GM23338 (cell line): ENCODE measurements around the gene DCLK1. TPM values are rescaled to one million over a fixed set of nuclear protein-coding genes. Genes with fewer than 3 reads are reported as not detected.

ENCODE experiments used
- ATAC-seq: fragments of 200-7000 bp; cut with Tn5 transposase; 3 replicates; pipeline ENCODE4 v1.9.1; 2020
- DNase-seq: peaks from one replicate; pipeline ENCODE4 v3.0.0-alpha.2; 2015; ENCODE audit warnings: low spot score
- H2AFZ ChIP-seq: fragments of 200-600 bp; sonication (generic); 2 replicates; pipeline ENCODE4 v1.8.0; 2016; ENCODE audit warnings: antibody characterized with exemption, mild to moderate bottlenecking, moderate library complexity
- H3F3A ChIP-seq: fragments of 200-600 bp; sonication (generic); replicated peaks from 2 replicates; pipeline ENCODE4 v1.8.0; 2017; ENCODE audit warnings: antibody characterized with exemption, mixed run types, low read depth
- H3K27ac ChIP-seq: fragments of 200-600 bp; sonication (generic); 2 replicates; pipeline ENCODE4 v1.6.1; 2016; ENCODE audit warnings: low read depth
- H3K27me3 ChIP-seq: fragments of 200-600 bp; sonication (generic); 2 replicates; pipeline ENCODE4 v1.8.0; 2016; ENCODE audit warnings: mild to moderate bottlenecking, mixed run types, moderate library complexity; ENCODE audit not compliant: insufficient read depth
- H3K36me3 ChIP-seq: fragments of 200-600 bp; sonication (generic); 2 replicates; pipeline ENCODE4 v1.8.0; 2016; ENCODE audit warnings: mild to moderate bottlenecking; ENCODE audit not compliant: insufficient read depth
- H3K4me1 ChIP-seq: fragments of 200-600 bp; sonication (generic); 2 replicates; pipeline ENCODE4 v1.8.0; 2016; ENCODE audit warnings: mild to moderate bottlenecking, moderate library complexity; ENCODE audit not compliant: insufficient read depth
- H3K4me2 ChIP-seq: fragments of 200-600 bp; sonication (generic); 2 replicates; pipeline ENCODE4 v1.7.1; 2017; ENCODE audit warnings: mixed run types
- H3K4me3 ChIP-seq: fragments of 200-600 bp; sonication (generic); 2 replicates; pipeline ENCODE4 v1.6.1; 2016; ENCODE audit warnings: mixed run types
- H3K79me2 ChIP-seq: fragments of 200-600 bp; sonication (generic); replicated peaks from 2 replicates; pipeline ENCODE4 v1.8.0; 2017; ENCODE audit warnings: mild to moderate bottlenecking; ENCODE audit not compliant: insufficient read depth
- H3K9me2 ChIP-seq: fragments of 200-600 bp; sonication (generic); 2 replicates; pipeline ENCODE4 v1.8.0; 2017; ENCODE audit not compliant: insufficient read depth
- H4K20me1 ChIP-seq: fragments of 200-600 bp; sonication (generic); replicated peaks from 2 replicates; pipeline ENCODE4 v1.8.0; 2017; ENCODE audit warnings: mild to moderate bottlenecking; ENCODE audit not compliant: insufficient read depth
- H3K27ac Mint-ChIP-seq: 2 replicates; pipeline ENCODE4 v1.8.0; 2020; ENCODE audit warnings: inconsistent platforms, mild to moderate bottlenecking, moderate library complexity, mixed read lengths
- H3K27me3 Mint-ChIP-seq: 3 replicates; pipeline ENCODE4 v1.8.0; 2022; ENCODE audit warnings: low read depth, mild to moderate bottlenecking, moderate library complexity, mixed read lengths, inconsistent platforms; ENCODE audit not compliant: insufficient read depth, poor library complexity
- H3K36me3 Mint-ChIP-seq: 3 replicates; pipeline ENCODE4 v1.8.0; 2021; ENCODE audit warnings: low read depth, mild to moderate bottlenecking, inconsistent platforms, moderate library complexity, mixed read lengths
- H3K4me1 Mint-ChIP-seq: 3 replicates; pipeline ENCODE4 v1.8.0; 2020; ENCODE audit warnings: mild to moderate bottlenecking, inconsistent platforms, mixed read lengths
- H3K4me3 Mint-ChIP-seq: 3 replicates; pipeline ENCODE4 v1.8.0; 2021; ENCODE audit warnings: moderate library complexity, mild to moderate bottlenecking, inconsistent platforms, mixed read lengths
- H3K9me3 Mint-ChIP-seq: 3 replicates; pipeline ENCODE4 v1.8.0; 2020; ENCODE audit warnings: moderate library complexity, mild to moderate bottlenecking, inconsistent platforms, mixed read lengths
- CREB1 ChIP-seq: fragments of 250-450 bp; sonication (Bioruptor Pico); IDR thresholded peaks from 2 replicates; pipeline ENCODE4 v1.5.0; 2020; ENCODE audit warnings: low read depth, mild to moderate bottlenecking, moderate library complexity
- EZH2 ChIP-seq: fragments of 200-600 bp; sonication (generic); IDR thresholded peaks from one replicate; pipeline ENCODE4 v1.8.0; 2017; ENCODE audit warnings: antibody characterized with exemption, mild to moderate bottlenecking, low read depth; ENCODE audit not compliant: unreplicated experiment
- EZH2phosphoT487 ChIP-seq: fragments of 200-600 bp; sonication (generic); IDR thresholded peaks from one replicate; pipeline ENCODE4 v1.8.1; 2018; ENCODE audit warnings: antibody characterized with exemption; ENCODE audit not compliant: unreplicated experiment
- JUNB ChIP-seq: IDR thresholded peaks from one replicate; pipeline ENCODE4 v1.6.1; 2016; ENCODE audit warnings: antibody characterized with exemption; ENCODE audit not compliant: unreplicated experiment
- NANOG ChIP-seq: IDR thresholded peaks from 2 replicates; pipeline ENCODE4 v1.6.1; 2016; ENCODE audit warnings: antibody characterized with exemption, borderline replicate concordance
- STAT1 ChIP-seq: IDR thresholded peaks from one replicate; pipeline ENCODE4 v1.6.1; 2016; ENCODE audit warnings: antibody characterized with exemption; ENCODE audit not compliant: unreplicated experiment
- ZNF114 ChIP-seq: fragments of 250-450 bp; sonication (Bioruptor Pico); IDR thresholded peaks from 2 replicates; pipeline ENCODE4 v1.5.0; 2020; ENCODE audit warnings: mild to moderate bottlenecking, moderate library complexity
- ZNF331 ChIP-seq: fragments of 250-450 bp; sonication (Bioruptor Pico); IDR thresholded peaks from 2 replicates; pipeline ENCODE4 v1.5.0; 2020; ENCODE audit warnings: low read depth, mild to moderate bottlenecking, moderate library complexity
- polyA plus RNA-seq: library from polyadenylated mRNA; unstranded; fragments of >200 nt; fragmentation: Nextera tagmentation; extraction: Ambion mirVana; gene quantifications from 2 replicates; pipeline ENCODE4 v1.2.1, GENCODE V29; 2016
- total RNA-seq: library from RNA; depleted of rRNA; stranded (reverse); fragments of >200 nt; shearing (Covaris generic); gene quantifications from 2 replicates; pipeline ENCODE4 v1.2.3, GENCODE V29; 2014
- TF ChIP-seq, protein P1 (sequence below), 2 experiments: fragments of 200-600 bp in 1 of 2; sonication (generic) in 1 of 2; conservative IDR thresholded peaks; 2 replicates each; pipeline versions ENCODE4 v1.5.1 to v1.6.1; 2016 to 2017; ENCODE audit warnings: antibody characterized with exemption in 2 of 2, low read depth in 2 of 2, mild to moderate bottlenecking in 2 of 2, moderate library complexity in 1 of 2
- TF ChIP-seq, protein P2 (sequence below): IDR thresholded peaks from one replicate; pipeline ENCODE4 v1.6.1; 2018; ENCODE audit warnings: antibody characterized with exemption; ENCODE audit not compliant: unreplicated experiment
- TF ChIP-seq, protein P3 (sequence below): IDR thresholded peaks from 2 replicates; pipeline ENCODE4 v1.6.1; 2016; ENCODE audit warnings: antibody characterized with exemption

The DCLK1 gene
- total and polyA plus RNA-seq, 2 experiments from 2014 or later: 13.1 to 57.7 TPM

DNA sequence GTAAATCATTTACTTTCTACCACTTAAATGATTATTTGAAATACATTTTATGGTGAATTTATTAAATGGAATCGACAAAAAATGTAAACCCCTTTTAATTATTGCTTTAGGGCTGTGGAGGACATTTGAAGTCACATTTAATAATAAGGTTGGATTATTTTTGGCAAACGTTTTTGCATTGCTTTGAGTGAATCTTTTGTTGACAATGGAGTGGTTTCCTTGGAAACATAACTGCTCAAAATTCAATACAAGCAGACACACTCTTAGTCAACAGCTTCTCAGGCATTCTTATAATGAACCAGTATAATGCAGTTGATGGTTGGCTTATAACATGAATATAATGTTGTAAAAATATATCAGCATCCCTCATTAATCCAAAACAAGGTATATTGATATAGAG is 104.7 kb downstream of the DCLK1 start (continued):
- TF ChIP-seq, protein P1, sequence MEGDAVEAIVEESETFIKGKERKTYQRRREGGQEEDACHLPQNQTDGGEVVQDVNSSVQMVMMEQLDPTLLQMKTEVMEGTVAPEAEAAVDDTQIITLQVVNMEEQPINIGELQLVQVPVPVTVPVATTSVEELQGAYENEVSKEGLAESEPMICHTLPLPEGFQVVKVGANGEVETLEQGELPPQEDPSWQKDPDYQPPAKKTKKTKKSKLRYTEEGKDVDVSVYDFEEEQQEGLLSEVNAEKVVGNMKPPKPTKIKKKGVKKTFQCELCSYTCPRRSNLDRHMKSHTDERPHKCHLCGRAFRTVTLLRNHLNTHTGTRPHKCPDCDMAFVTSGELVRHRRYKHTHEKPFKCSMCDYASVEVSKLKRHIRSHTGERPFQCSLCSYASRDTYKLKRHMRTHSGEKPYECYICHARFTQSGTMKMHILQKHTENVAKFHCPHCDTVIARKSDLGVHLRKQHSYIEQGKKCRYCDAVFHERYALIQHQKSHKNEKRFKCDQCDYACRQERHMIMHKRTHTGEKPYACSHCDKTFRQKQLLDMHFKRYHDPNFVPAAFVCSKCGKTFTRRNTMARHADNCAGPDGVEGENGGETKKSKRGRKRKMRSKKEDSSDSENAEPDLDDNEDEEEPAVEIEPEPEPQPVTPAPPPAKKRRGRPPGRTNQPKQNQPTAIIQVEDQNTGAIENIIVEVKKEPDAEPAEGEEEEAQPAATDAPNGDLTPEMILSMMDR (conservative IDR thresholded peaks at IDR 0.05; ENCODE audit: low read depth in 2 of 2): no peak
- TF ChIP-seq, protein P2, sequence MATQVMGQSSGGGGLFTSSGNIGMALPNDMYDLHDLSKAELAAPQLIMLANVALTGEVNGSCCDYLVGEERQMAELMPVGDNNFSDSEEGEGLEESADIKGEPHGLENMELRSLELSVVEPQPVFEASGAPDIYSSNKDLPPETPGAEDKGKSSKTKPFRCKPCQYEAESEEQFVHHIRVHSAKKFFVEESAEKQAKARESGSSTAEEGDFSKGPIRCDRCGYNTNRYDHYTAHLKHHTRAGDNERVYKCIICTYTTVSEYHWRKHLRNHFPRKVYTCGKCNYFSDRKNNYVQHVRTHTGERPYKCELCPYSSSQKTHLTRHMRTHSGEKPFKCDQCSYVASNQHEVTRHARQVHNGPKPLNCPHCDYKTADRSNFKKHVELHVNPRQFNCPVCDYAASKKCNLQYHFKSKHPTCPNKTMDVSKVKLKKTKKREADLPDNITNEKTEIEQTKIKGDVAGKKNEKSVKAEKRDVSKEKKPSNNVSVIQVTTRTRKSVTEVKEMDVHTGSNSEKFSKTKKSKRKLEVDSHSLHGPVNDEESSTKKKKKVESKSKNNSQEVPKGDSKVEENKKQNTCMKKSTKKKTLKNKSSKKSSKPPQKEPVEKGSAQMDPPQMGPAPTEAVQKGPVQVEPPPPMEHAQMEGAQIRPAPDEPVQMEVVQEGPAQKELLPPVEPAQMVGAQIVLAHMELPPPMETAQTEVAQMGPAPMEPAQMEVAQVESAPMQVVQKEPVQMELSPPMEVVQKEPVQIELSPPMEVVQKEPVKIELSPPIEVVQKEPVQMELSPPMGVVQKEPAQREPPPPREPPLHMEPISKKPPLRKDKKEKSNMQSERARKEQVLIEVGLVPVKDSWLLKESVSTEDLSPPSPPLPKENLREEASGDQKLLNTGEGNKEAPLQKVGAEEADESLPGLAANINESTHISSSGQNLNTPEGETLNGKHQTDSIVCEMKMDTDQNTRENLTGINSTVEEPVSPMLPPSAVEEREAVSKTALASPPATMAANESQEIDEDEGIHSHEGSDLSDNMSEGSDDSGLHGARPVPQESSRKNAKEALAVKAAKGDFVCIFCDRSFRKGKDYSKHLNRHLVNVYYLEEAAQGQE: no peak
- no peak for TF ChIP-seq ZNF331 (CRISPR knock-in tag)

DNA sequence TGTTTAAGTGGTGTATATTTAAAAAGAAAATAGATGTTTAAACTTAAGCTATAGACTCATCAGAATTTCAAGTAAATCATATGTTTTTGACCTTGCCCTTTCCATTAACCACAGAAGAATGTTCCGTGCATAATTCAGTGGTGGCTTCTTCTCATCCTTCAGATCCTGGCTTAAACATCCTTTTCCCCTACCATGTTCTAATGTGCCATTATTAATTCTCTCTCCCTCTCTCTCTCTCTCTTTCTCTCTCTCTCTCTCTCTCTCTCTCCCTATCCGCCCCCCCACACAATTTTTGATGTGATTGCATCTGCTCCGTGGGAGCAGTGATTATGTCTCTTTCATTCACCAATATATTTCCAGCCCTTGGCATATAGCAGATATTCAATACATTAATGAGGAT is 116.4 kb downstream of the DCLK1 start:
- H3K4me3 Mint-ChIP-seq: no peak overlapping the region
- Histone ChIP-seq H3K79me2 (no peaks in the 10 kb centered on the region), H3K4me1 (no peaks in the 10 kb centered on the region), H3K9me2 (peaks cover 6% of the 10 kb centered on the region; the same call in 1 of the 2 replicates), H3K4me2 (no peak overlapping the region), H2AFZ (no peak overlapping the region), H3K36me3 (no peaks in the 10 kb centered on the region), H4K20me1 (no peaks in the 10 kb centered on the region), H3F3A (no peaks in the 10 kb centered on the region), H3K27me3 (no peaks in the 10 kb centered on the region), H3K27ac (no peak overlapping the region), H3K4me3 (no peak overlapping the region)
- H3K27ac Mint-ChIP-seq: no peak overlapping the region
- peaks cover 4% of the 10 kb centered on the region for H3K27me3 Mint-ChIP-seq
- H3K36me3 Mint-ChIP-seq: peaks cover 19% of the 10 kb centered on the region
- peaks cover 3% of the 10 kb centered on the region; the same call in 1 of the 3 replicates for H3K4me1 Mint-ChIP-seq
- ATAC-seq: no peak
- H3K9me3 Mint-ChIP-seq: peaks cover 17% of the 10 kb centered on the region
- no peak for DNase-seq
- no peak for TF ChIP-seq EZH2phosphoT487
- no peak for TF ChIP-seq STAT1
- no peak for TF ChIP-seq JUNB
- no peak for TF ChIP-seq CREB1 (CRISPR knock-in tag)
- TF ChIP-seq ZNF331 (CRISPR knock-in tag): no peak
- TF ChIP-seq NANOG: no peak
- TF ChIP-seq EZH2: no peak
- TF ChIP-seq ZNF114 (CRISPR knock-in tag): no peak
- TF ChIP-seq, protein P1 (conservative IDR thresholded peaks at IDR 0.05; ENCODE audit: low read depth in 2 of 2): no peak
- TF ChIP-seq, protein P3, sequence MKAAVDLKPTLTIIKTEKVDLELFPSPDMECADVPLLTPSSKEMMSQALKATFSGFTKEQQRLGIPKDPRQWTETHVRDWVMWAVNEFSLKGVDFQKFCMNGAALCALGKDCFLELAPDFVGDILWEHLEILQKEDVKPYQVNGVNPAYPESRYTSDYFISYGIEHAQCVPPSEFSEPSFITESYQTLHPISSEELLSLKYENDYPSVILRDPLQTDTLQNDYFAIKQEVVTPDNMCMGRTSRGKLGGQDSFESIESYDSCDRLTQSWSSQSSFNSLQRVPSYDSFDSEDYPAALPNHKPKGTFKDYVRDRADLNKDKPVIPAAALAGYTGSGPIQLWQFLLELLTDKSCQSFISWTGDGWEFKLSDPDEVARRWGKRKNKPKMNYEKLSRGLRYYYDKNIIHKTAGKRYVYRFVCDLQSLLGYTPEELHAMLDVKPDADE: no peak
